Suppressor macrophage treated with lipopolysaccharide for 1 hour (primary cell): ENCODE measurements around the gene SHOC1.
A peak's percentile ranks its signal among the peaks of the same experiment; 100 is the strongest.
"Not testable (repeated sequence)": the region's sequence is repeated elsewhere in the genome, so short reads cannot be mapped to it uniquely, and the experiment has no call there.

ENCODE experiments used
- DNase-seq, 3 donors: peaks; one replicate each; pipeline ENCODE4 v3.0.0-alpha.2; 2020 to 2022

SHOC1 gene

GRCh38 chr9:111794835-111795556 is at the start of gene SHOC1:
Gene SHOC1, minus strand, starts transcription at chr9:111794937. Its CDS starts 3,519 bp downstream, at chr9:111791418.
- no peak for DNase-seq

- DNase-seq = no peak
Measured at GRCh38 chr9:111843971-111844370, 49.2 kb upstream of the SHOC1 start.

- no peak for DNase-seq
Measured at GRCh38 chr9:111842313-111842712, 47.6 kb upstream of the SHOC1 start.

- DNase-seq = no peak
Measured at GRCh38 chr9:111840442-111840841, 45.7 kb upstream of the SHOC1 start.

- peak; percentile 9 to 62 (median 56) for DNase-seq
Measured at GRCh38 chr9:111839987-111840386, 45.2 kb upstream of the SHOC1 start.

- peak; percentile 73 to 79 (median 73) for DNase-seq
Measured at GRCh38 chr9:111839387-111839786, 44.6 kb upstream of the SHOC1 start.

GRCh38 chr9:111838439-111838838 is 43.7 kb upstream of the SHOC1 start:
- no peak for DNase-seq

- DNase-seq = no peak
Measured at GRCh38 chr9:111836311-111836710, 41.6 kb upstream of the SHOC1 start.

GRCh38 chr9:111833941-111834340 is 39.2 kb upstream of the SHOC1 start:
- DNase-seq = peak; percentile 29 to 45 (median 39)

- no peak for DNase-seq
Measured at GRCh38 chr9:111832449-111832848, 37.7 kb upstream of the SHOC1 start.

- no peak for DNase-seq
Measured at GRCh38 chr9:111831371-111832108, 36.8 kb upstream of the SHOC1 start.

GRCh38 chr9:111828193-111828592 is 33.5 kb upstream of the SHOC1 start:
- DNase-seq = peak; percentile 17 to 45 (median 30)

GRCh38 chr9:111825468-111826145 is 30.9 kb upstream of the SHOC1 start:
- peak; percentile 23 to 49 (median 49) for DNase-seq

- DNase-seq = no peak
Measured at GRCh38 chr9:111821006-111821528, 26.3 kb upstream of the SHOC1 start.

- no peak for DNase-seq
Measured at GRCh38 chr9:111819360-111819759, 24.6 kb upstream of the SHOC1 start.

- no peak for DNase-seq
Measured at GRCh38 chr9:111815285-111816070, 20.7 kb upstream of the SHOC1 start.

GRCh38 chr9:111812337-111812736 is 17.6 kb upstream of the SHOC1 start:
- no peak for DNase-seq

GRCh38 chr9:111810908-111811307 is 16.2 kb upstream of the SHOC1 start:
- no peak for DNase-seq

GRCh38 chr9:111810415-111810814 is 15.7 kb upstream of the SHOC1 start:
- DNase-seq = not testable (repeated sequence)

GRCh38 chr9:111807197-111807596 is 12.5 kb upstream of the SHOC1 start:
- peak; percentile 13 to 37 (median 21) for DNase-seq

GRCh38 chr9:111806259-111806658 is 11.5 kb upstream of the SHOC1 start:
- DNase-seq = no peak

GRCh38 chr9:111805830-111806241 is 11.1 kb upstream of the SHOC1 start:
- peak; percentile 3 to 71 (median 46) for DNase-seq
